Smooth muscle cell (in vitro differentiated cells): ENCODE data around the gene VN1R5. TPM values are rescaled to one million over a fixed set of nuclear protein-coding genes. Genes with fewer than 3 reads are reported as not detected.

Source experiments
- DNase-seq: peaks from one replicate; lab custom pipeline; 2025; ENCODE audit not compliant: unreplicated experiment; lab: John Stamatoyannopoulos, UW
- H2AFZ ChIP-seq: fragments of 200-600 bp; sonication (generic); 2 replicates; pipeline ENCODE4 v1.6.0; 2016; ENCODE audit warnings: antibody characterized with exemption, low read depth, mild to moderate bottlenecking
- H3F3A ChIP-seq: fragments of 200-600 bp; sonication (generic); 2 replicates; pipeline ENCODE4 v1.6.0; 2017; ENCODE audit warnings: antibody characterized with exemption, low read depth
- H3K27ac ChIP-seq: fragments of 200-600 bp; sonication (generic); 2 replicates; pipeline ENCODE4 v1.5.1; 2016; ENCODE audit warnings: low read depth, mild to moderate bottlenecking
- H3K27me3 ChIP-seq: fragments of 200-600 bp; sonication (generic); 2 replicates; pipeline ENCODE4 v1.6.1; 2016; ENCODE audit warnings: low read depth, mild to moderate bottlenecking
- H3K36me3 ChIP-seq: fragments of 200-600 bp; sonication (generic); 2 replicates; pipeline ENCODE4 v1.5.1; 2016; ENCODE audit warnings: low read depth
- H3K4me1 ChIP-seq: fragments of 200-600 bp; sonication (generic); 2 replicates; pipeline ENCODE4 v1.5.1; 2016; ENCODE audit warnings: low read depth
- H3K4me2 ChIP-seq: fragments of 200-600 bp; sonication (generic); 2 replicates; pipeline ENCODE4 v1.6.0; 2016; ENCODE audit warnings: mild to moderate bottlenecking
- H3K4me3 ChIP-seq: fragments of 200-600 bp; sonication (generic); 2 replicates; pipeline ENCODE4 v1.5.1; 2016; ENCODE audit warnings: mild to moderate bottlenecking
- H3K79me2 ChIP-seq: fragments of 200-600 bp; sonication (generic); 2 replicates; pipeline ENCODE4 v1.6.0; 2016; ENCODE audit warnings: low read depth, mild to moderate bottlenecking
- H3K9ac ChIP-seq: fragments of 200-600 bp; sonication (generic); 2 replicates; pipeline ENCODE4 v1.6.0; 2016; ENCODE audit warnings: low read depth
- H3K9me3 ChIP-seq: fragments of 200-600 bp; sonication (generic); replicated peaks from 2 replicates; pipeline ENCODE4 v1.5.1; 2016; ENCODE audit warnings: low read depth
- H4K20me1 ChIP-seq: fragments of 200-600 bp; sonication (generic); 2 replicates; pipeline ENCODE4 v1.6.0; 2016; ENCODE audit warnings: low read depth
- CTCF ChIP-seq: fragments of 200-600 bp; sonication (generic); IDR thresholded peaks from 2 replicates; pipeline ENCODE4 v1.5.1; 2017; ENCODE audit warnings: borderline replicate concordance, mild to moderate bottlenecking, antibody characterized with exemption; ENCODE audit not compliant: insufficient read depth, poor library complexity, severe bottlenecking
- WGBS: methylation state at CpG from one replicate; pipeline ENCODE4 v1.1.7; 2016; ENCODE audit warnings: low lambda C conversion rate; 5-methylcytosine and 5-hydroxymethylcytosine counted together
- polyA plus RNA-seq: library from polyadenylated mRNA; unstranded; fragments of >200 nt; fragmentation: Nextera tagmentation; extraction: Ambion mirVana; gene quantifications from 2 replicates; pipeline ENCODE4 v1.2.1, GENCODE V29; 2016
- total RNA-seq: library from RNA; depleted of rRNA; stranded (reverse); fragments of >200 nt; gene quantifications from 2 replicates; pipeline ENCODE4 v1.2.3, GENCODE V29; 2014

The VN1R5 gene
- total and polyA plus RNA-seq, 2 experiments from 2014 or later, result not detected

GRCh38 chr1:247299723-247300381 lies 44.0 kb downstream of the VN1R5 start:
- no peak overlapping the region for H3K4me3 ChIP-seq
- H3K4me1 ChIP-seq, result peaks cover 5% of the 10 kb centered on the region
- H4K20me1 ChIP-seq, result no peaks in the 10 kb centered on the region
- no peak for TF ChIP-seq CTCF
- no peak overlapping the region for H3K4me2 ChIP-seq
- WGBS, result 98% methylated on average over 12 of the region's 12 CpGs
- no peak overlapping the region for H3K27ac ChIP-seq
- H3K79me2 ChIP-seq, result no peaks in the 10 kb centered on the region
- H3K27me3 ChIP-seq, result no peaks in the 10 kb centered on the region
- no peak for DNase-seq
- H3K9ac ChIP-seq, result no peak overlapping the region
- H3F3A ChIP-seq, result no peaks in the 10 kb centered on the region
- H3K36me3 ChIP-seq, result no peaks in the 10 kb centered on the region
- H2AFZ ChIP-seq, result no peak overlapping the region
- no peaks in the 10 kb centered on the region for H3K9me3 ChIP-seq

- Histone ChIP-seq H2AFZ (no peak overlapping the region), H3K27me3 (no peaks in the 10 kb centered on the region), H3K79me2 (no peaks in the 10 kb centered on the region), H3K9ac (no peak overlapping the region), H3K4me1 (no peaks in the 10 kb centered on the region), H4K20me1 (no peaks in the 10 kb centered on the region), H3K27ac (no peak overlapping the region), H3F3A (no peaks in the 10 kb centered on the region), H3K9me3 (no peaks in the 10 kb centered on the region), H3K4me3 (no peak overlapping the region), H3K4me2 (no peak overlapping the region), H3K36me3 (no peaks in the 10 kb centered on the region)
- DNase-seq, result no peak
- 98% methylated on average over 47 of the region's 47 CpGs for WGBS
- TF ChIP-seq CTCF, result no peak
These were observed 44.8 kb downstream of the VN1R5 start for GRCh38 chr1:247300491-247301175.

DNA sequence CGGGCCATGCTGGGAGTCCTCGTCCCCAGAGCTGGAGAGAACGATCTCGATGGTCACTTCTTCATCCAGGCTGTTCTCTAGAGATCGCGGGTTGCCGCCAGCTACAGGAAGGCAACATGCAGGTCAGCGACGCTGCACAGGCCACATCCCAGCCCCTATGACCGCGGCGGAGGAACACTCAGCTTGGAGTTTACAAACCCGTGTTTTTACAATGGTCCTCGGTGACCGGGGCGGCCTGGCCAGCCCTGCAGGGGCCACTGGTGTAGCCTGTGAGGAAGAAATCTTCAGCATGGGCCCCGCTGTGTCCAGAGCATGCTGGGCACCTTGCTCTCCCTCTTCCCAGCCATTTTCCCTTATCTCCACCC lies 45.3 kb downstream of the VN1R5 start:
- Histone ChIP-seq H3K9me3 (no peaks in the 10 kb centered on the region), H2AFZ (no peak overlapping the region), H3K36me3 (no peaks in the 10 kb centered on the region), H3K27ac (no peak overlapping the region), H3F3A (no peaks in the 10 kb centered on the region), H3K27me3 (no peaks in the 10 kb centered on the region), H3K4me3 (no peak overlapping the region), H3K9ac (no peak overlapping the region), H3K79me2 (no peaks in the 10 kb centered on the region), H4K20me1 (no peaks in the 10 kb centered on the region), H3K4me2 (no peak overlapping the region), H3K4me1 (no peaks in the 10 kb centered on the region)
- TF ChIP-seq CTCF, result no peak
- no peak for DNase-seq
- WGBS, result 95% methylated on average over 16 of the region's 17 CpGs

GRCh38 chr1:247303216-247303615 lies 47.3 kb downstream of the VN1R5 start:
- WGBS, result 75% methylated on average over 5 of the region's 5 CpGs
- no peak for TF ChIP-seq CTCF
- no peaks in the 10 kb centered on the region for H4K20me1 ChIP-seq
- DNase-seq, result no peak
- no peaks in the 10 kb centered on the region for H3K27me3 ChIP-seq
- no peaks in the 10 kb centered on the region for H3K36me3 ChIP-seq
- H2AFZ ChIP-seq, result no peak overlapping the region
- H3K9me3 ChIP-seq, result no peaks in the 10 kb centered on the region
- no peak overlapping the region for H3K4me3 ChIP-seq
- H3F3A ChIP-seq, result no peaks in the 10 kb centered on the region
- H3K27ac ChIP-seq, result no peak overlapping the region
- H3K79me2 ChIP-seq, result no peaks in the 10 kb centered on the region
- H3K4me2 ChIP-seq, result no peak overlapping the region
- no peaks in the 10 kb centered on the region for H3K4me1 ChIP-seq
- H3K9ac ChIP-seq, result no peak overlapping the region
